Keratinocyte (primary cell): ENCODE results near the gene DDX41.

Experiments used
- CTCF ChIP-seq, 3 experiments: IDR thresholded peaks in 1 of 3; conservative IDR thresholded peaks in 1 of 3; optimal IDR thresholded peaks in 1 of 3; 2 replicates in 2 of 3; 3 replicates in 1 of 3; pipeline versions ENCODE3 to v1.5.1; 2011; ENCODE audit warnings: low read length in 3 of 3, mild to moderate bottlenecking in 3 of 3, moderate library complexity in 2 of 3, control low read depth in 1 of 3, inconsistent platforms in 1 of 3; ENCODE audit not compliant: insufficient read depth in 2 of 3; ENCODE audit errors: extremely low read depth in 1 of 3
- EZH2 ChIP-seq: IDR thresholded peaks from one replicate; pipeline ENCODE4 v1.6.1; 2012; ENCODE audit warnings: inconsistent platforms, mild to moderate bottlenecking, low read length, moderate library complexity

- TF ChIP-seq EZH2 (no peak), CTCF (optimal IDR thresholded peaks at IDR 0.05 in 1 of 3, IDR thresholded peaks at IDR 0.05 in 1 of 3, conservative IDR thresholded peaks at IDR 0.05 in 1 of 3; ENCODE audit: extremely low read depth in 1 of 3, insufficient read depth in 2 of 3, low read length in 3 of 3) (no peak)
Observed at GRCh38 chr5:177519463-177520235, 2.9 kb upstream of the DDX41 start.
